IMR-90 (cell line): ENCODE data around the gene THUMPD2.

Experiments used
- BHLHE40 ChIP-seq: fragments of 150-350 bp; IDR thresholded peaks from 2 replicates; pipeline ENCODE4 v1.6.1; 2016; ENCODE audit warnings: mild to moderate bottlenecking, low read depth, low read length
- CTCF ChIP-seq: conservative IDR thresholded peaks from 2 replicates; pipeline ENCODE4 v1.5.1; 2012; ENCODE audit warnings: mild to moderate bottlenecking, low read depth, low read length, improper control_type of control experiment
- FOS ChIP-seq: fragments of 150-350 bp; IDR thresholded peaks from 2 replicates; pipeline ENCODE4 v1.6.1; 2016; ENCODE audit warnings: low read depth, low read length
- NFE2L2 ChIP-seq: fragments of 150-350 bp; IDR thresholded peaks from 2 replicates; pipeline ENCODE4 v1.6.1; 2016; ENCODE audit warnings: low read depth, mild to moderate bottlenecking, low read length
- POLR2A ChIP-seq: IDR thresholded peaks from 2 replicates; pipeline ENCODE4 v1.6.1; 2012; ENCODE audit warnings: mild to moderate bottlenecking, low read depth, low read length
- SMC3 ChIP-seq: fragments of 150-350 bp; IDR thresholded peaks from 2 replicates; pipeline ENCODE4 v1.6.1; 2016; ENCODE audit warnings: low read depth, mild to moderate bottlenecking, antibody characterized with exemption, low read length, moderate library complexity

- TF ChIP-seq FOS (no peak), CTCF (no peak), NFE2L2 (no peak), BHLHE40 (no peak), SMC3 (no peak), POLR2A (no peak)
Observed at GRCh38 chr2:39705638-39706037, 73.4 kb downstream of the THUMPD2 start.
